GM20431 (cell line): Measurements from ENCODE around the gene PCBP3.
"Not testable (repeated sequence)": the region's sequence is repeated elsewhere in the genome, so short reads cannot be mapped to it uniquely, and the experiment has no call there.

Experiments
- in situ Hi-C: fragments of 300-500 bp; cut with MseI, MboI; formaldehyde crosslinking; loops from one replicate; pipeline ENCODE4 v1.15.0; 2020; ENCODE audit warnings: low sequenced_read_pairs; ENCODE audit not compliant: unreplicated experiment

The PCBP3 gene

DNA sequence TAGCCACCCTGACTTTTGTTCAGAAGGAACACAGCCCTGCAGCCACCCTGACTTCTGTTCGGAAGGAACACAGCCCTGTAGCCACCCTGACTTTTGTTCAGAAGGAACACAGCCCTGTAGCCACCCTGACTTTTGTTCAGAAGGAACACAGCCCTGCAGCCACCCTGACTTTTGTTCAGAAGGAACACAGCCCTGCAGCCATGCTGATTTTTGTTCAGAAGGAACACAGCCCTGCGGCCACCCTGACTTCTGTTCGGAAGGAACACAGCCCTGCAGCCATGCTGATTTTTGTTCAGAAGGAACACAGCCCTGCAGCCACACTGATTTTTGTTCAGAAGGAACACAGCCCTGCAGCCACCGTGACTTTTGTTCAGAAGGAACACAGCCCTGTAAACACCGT lies 208.9 kb downstream of the PCBP3 start:
- in situ Hi-C loops: not testable (repeated sequence)

GRCh38 chr21:45852886-45853400 lies 209.4 kb downstream of the PCBP3 start:
- in situ Hi-C loops: no loop called here

GRCh38 chr21:45853703-45854342 lies 210.3 kb downstream of the PCBP3 start:
- in situ Hi-C loops: no loop called here

DNA sequence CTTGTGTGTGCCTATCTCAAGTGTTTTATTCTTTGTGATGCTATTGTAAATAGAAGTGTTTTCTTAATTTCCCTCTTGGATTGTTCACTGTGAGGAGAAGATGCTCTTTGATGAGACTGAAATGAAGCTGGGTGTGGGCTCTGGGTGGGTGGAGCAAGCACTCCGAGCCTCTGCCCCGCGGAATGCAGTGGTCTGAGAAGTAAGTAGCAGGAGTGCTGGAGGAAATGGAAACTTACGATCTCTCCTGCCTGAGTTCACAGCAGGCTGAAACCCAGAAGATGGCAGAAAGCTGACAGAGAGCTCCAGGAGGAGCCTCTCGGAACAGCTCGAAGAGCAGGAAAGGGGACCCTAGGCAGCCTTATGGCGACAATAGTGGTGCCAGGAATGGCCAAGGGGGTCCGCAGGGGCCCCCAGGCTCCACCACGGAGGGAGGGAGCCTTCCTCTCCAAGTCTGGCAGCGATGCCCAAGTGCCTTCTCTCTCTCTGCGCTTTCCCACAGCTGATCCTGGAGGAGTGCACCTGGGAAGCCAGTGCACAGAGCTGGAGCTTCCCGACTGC lies 211.2 kb downstream of the PCBP3 start:
- in situ Hi-C loops: no loop called here

- in situ Hi-C loops: no loop called here
These were observed 211.8 kb downstream of the PCBP3 start for GRCh38 chr21:45855248-45855811.

DNA sequence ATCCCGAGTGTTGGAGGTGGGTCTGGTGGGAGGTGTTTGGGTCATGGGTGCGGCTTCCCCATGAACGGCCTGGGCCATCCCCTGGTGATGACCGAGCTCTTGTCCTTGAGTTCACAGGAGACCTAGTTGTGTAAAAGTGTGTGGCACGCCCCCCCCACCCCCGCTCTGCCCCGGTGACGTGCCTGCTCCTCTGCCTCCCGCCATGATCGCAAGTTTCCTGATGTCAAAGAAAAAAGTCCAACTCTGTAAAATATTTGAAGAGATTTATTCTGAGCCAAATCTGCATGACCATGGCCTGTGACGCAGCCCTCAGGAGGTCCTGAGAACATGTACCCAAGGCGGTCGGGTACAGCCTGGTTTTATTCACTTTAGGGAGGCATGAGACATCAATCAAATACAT lies 212.9 kb downstream of the PCBP3 start:
- in situ Hi-C loops: no loop called here

DNA sequence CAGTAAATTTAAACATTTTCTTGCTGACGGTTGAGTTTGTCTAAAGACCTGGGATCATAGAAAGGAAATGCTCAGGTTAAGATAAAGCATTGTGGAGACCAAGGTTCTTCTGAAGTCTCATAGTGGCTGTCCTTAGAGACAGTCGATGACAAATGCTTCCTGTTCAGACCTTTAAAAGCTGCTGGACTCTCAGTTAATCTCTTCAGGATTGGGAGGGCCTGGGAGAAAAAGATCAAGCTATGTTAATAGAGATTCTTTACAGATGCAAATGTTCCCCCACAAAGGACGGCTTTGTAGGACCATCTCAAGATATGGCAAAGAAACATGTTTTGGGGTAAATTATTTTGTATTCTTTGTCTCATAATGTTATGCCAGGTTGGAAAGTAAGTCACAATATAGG lies 213.4 kb downstream of the PCBP3 start:
- in situ Hi-C loops: no loop called here

DNA sequence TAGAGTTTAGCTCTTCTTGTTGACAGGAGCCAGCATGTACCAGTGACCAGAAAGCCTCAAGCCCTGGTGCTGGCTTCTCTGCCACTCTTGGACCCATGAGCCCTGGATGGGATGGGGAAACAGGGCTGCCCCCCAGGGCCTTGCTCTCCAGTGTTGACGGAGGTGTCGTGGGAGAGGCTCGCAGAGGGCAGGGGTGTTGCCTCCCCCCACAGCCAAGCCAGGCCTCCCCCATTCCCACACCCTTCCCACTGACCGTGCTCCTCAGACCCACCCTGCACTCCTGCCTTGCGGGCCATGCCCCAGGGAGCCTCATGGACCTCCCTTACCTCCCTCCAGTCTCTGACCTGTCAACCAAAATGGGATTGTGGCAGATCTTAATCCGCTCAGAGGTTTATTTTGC lies 214.2 kb downstream of the PCBP3 start:
- in situ Hi-C loops: no loop called here

DNA sequence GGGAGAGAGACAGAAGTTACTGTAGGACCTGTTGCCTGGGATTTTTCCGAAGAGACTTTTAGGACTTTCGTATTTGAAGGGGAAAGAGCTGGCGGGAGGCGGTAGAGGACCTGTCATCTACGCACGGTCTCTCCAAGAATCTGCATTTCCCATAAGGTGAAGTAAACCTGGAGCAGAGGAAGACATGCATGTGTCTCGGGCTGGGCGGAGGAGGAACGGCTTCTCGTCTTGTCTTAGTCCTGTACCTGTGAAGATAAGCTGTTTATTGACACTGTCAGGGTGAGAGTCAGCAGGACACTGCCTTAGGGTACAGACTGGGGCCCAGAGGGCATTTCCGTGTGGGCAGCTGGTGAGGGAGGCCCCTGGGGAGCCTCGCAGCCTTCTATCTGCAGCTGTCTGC lies 214.7 kb downstream of the PCBP3 start:
- in situ Hi-C loops: no loop called here

DNA sequence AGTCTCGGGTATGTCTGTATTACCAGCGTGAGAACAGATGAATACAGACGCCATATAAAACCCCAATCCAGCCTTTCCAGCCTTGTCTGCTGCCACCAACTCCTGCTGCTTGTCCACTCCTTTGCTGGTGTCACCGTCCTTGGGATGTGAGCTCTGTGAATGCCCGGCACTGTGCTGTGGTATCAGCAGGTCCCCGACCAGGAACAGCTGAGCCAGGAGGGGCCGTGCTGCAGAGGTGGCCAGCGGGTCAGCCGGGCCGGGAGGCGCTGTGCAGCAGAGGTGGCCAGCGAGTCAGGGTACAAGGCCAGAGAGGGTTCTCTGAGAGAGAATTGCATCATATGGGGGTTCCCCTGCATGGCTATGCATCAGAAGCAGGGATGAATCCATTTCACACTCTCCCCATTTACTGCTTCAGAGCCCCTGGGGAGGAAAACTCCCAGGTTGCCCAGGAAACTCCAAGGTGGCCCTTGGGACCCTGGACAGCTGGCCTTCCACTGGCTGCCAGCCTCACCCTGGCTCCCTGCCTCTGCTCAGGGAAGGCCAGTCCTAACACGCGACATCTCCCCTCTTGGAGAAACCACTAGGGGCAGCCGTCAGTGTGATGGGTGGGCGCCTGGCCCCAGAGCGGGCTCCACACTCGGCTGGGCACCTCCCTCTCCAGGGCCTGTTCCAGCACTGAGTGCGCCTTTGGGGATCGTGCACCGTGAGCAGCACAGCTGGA lies 215.7 kb downstream of the PCBP3 start:
- in situ Hi-C loops: no loop called here

DNA sequence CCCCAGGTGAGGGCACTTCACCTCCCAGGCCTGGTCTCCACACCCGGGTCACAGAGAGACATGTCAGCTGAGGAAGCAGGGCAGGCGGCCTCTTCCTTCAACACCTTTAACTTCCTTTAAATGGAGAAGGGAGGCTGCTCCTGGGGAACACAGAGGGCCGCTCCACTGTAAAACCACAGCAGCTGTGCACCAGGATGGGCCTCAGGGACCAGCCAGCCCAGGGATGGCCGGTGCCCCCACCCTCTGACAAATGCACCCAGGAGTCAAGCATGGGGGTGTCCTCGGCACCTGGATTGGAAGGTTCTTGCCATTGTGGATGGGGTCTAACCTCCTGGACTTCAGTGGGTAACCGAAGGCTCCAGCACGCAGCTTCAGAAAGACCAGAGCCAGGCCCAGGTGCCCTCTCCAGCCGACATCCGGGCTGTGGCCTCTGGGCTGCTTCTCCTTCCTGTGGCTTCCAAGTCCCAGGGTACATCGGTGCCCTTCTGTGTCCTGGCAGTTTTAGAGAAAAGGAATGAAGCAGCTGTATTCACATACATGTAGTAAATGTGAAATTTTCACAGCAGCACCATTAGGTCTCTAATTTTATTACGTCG lies 216.3 kb downstream of the PCBP3 start:
- in situ Hi-C loops: no loop called here

- in situ Hi-C loops: no loop called here
These were observed 217.1 kb downstream of the PCBP3 start for GRCh38 chr21:45860493-45861155.

DNA sequence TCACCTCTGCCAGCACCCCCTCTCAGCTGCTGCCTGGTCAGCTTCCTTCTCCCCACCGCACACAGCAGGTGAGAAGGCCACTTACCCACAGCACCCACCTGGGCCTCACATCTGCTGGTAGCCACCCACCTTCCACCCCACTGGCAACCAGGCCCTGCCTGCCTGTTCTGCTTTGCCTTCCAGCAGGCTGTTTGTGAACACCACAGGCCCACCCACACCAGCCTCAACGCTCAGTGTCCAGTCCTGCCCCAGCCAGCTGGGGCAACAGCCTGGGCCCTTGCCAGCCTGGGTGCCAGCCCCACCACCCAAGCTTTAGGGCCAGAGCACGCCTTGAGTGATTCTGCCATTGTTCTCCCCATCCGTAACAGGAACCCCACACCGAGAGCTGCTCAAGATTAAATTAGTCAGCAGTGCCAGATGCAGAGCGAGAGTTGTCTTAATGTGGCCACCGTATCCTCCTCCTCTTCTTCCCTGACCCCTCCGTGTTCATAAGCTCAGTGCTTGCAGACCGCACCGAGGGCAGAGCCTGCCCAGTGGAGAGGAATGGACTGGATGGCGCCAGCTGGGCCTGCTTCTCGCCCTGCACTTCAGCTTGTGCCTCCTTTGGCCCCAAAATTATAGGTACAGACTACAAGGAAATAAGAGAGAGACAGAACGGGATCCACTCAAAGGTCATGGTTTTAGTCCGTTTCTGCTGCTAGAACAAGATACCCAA lies 217.8 kb downstream of the PCBP3 start:
- in situ Hi-C loops: no loop called here

- in situ Hi-C loops: no loop called here
These were observed 219.2 kb downstream of the PCBP3 start for GRCh38 chr21:45862543-45863207.

DNA sequence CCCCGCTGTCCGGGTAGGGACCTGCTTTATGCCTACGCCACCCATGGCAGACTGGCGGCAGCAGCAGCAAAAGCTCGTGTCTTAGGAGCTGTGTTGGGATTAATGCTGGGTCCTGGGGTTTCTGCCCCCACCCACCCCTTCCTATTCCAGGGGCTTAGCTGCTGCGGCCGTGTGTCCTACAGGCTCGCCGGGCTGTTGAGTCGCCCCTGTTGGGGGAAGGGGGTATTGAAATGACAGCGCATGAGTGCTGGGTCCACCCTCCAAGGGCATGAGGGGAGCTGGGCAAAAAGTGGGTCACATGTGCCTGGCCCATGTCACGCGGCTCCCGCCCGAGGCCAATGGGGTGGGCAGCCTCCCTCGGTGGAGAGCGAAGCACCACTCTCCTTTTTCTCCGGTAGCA lies 219.7 kb downstream of the PCBP3 start:
- in situ Hi-C loops: no loop called here

- in situ Hi-C loops: no loop called here
These were observed 220.2 kb downstream of the PCBP3 start for GRCh38 chr21:45863751-45864150.

GRCh38 chr21:45864436-45864835 lies 220.9 kb downstream of the PCBP3 start:
- in situ Hi-C loops: no loop called here

DNA sequence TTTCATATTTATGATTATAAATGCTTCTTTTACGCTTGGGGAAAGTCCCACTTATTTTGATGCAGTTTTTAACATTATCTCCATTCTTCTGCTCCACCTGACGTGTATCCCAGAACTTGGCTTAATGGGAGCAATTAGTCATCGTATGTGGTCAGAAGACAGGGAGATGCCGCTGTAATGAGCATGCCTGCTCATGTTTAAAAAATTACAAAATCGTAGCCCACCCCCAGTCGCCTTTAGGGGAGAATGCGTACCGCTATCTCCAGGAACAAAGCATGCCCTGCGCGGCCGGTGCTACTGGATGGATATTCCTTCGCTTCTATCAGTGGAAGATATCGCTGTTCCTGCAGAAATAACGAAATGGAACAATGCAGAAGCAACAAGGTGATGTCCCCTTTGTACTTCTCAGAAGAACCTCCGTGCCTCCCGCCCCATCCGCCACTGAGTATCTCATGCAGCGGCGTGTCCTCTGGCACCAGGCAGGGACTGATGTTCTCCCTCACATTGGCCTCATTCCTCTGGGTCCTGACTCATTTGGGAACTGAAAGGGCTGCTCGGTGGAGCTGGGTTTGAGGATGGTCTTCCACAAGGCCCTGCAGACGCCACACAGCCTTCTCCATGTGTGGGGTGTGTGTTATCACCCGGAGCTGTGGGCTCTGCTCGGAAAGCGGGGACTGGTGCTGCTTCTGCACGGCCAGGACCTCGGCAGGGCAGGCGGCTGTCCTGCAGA lies 221.7 kb downstream of the PCBP3 start:
- in situ Hi-C loops: no loop called here
